H1 (cell line): Measurements from ENCODE around the gene CRYGN. TPM values are rescaled to one million over a fixed set of nuclear protein-coding genes. Genes with fewer than 3 reads are reported as not detected.

Source experiments
- CTCF ChIA-PET: fragments of 300-600 bp; sonication (Branson Sonifier 250); formaldehyde crosslinking; loops from one replicate; lab custom pipeline; 2021; ENCODE audit not compliant: partially characterized antibody; lab: Charles Lee
- POLR2A ChIA-PET: fragments of 300-600 bp; sonication (Branson Sonifier 250); formaldehyde crosslinking; loops from one replicate; lab custom pipeline; 2021; ENCODE audit warnings: inconsistent platforms; ENCODE audit not compliant: partially characterized antibody; lab: Charles Lee
- DNase-seq, 2 experiments: peaks; one replicate each; pipeline versions ENCODE4 v3.0.0 to v3.0.0-alpha.2; 2010 to 2022; ENCODE audit warnings: low spot score in 2 of 2, low read depth in 1 of 2, mixed read lengths in 1 of 2
- FAIRE-seq: peaks from 2 replicates; lab custom pipeline; 2011; peaks lifted over from hg19 to GRCh38; lab: Jason Lieb, UNC
- H2AFZ ChIP-seq: 2 replicates; pipeline ENCODE4 v1.8.1; 2012; ENCODE audit warnings: low read length, inconsistent platforms
- H2AK5ac ChIP-seq: 2 replicates; pipeline ENCODE4 v1.6.1; 2013; ENCODE audit warnings: low read depth, low read length
- H2BK120ac ChIP-seq: replicated peaks from 2 replicates; pipeline ENCODE3; 2013; ENCODE audit warnings: low read depth, low read length, inconsistent platforms
- H2BK12ac ChIP-seq: 2 replicates; pipeline ENCODE4 v1.6.1; 2013; ENCODE audit warnings: low read depth, low read length
- H2BK15ac ChIP-seq: 2 replicates; pipeline ENCODE4 v1.6.1; 2013; ENCODE audit warnings: low read length
- H2BK20ac ChIP-seq: 2 replicates; pipeline ENCODE4 v1.6.1; 2013; ENCODE audit warnings: low read length
- H2BK5ac ChIP-seq: 2 replicates; pipeline ENCODE4 v1.6.1; 2013; ENCODE audit warnings: low read depth, low read length
- H3K14ac ChIP-seq: 2 replicates; pipeline ENCODE4 v1.6.1; 2013; ENCODE audit warnings: inconsistent platforms; ENCODE audit not compliant: insufficient read length
- H3K18ac ChIP-seq: 2 replicates; pipeline ENCODE4 v1.6.1; 2013; ENCODE audit warnings: low read length; ENCODE audit errors: extremely low read depth
- H3K23ac ChIP-seq: 2 replicates; pipeline ENCODE4 v1.6.1; 2013; ENCODE audit warnings: inconsistent platforms; ENCODE audit not compliant: insufficient read length
- H3K23me2 ChIP-seq: 2 replicates; pipeline ENCODE4 v1.6.1; 2013; ENCODE audit warnings: low read depth, low read length
- H3K27ac ChIP-seq: 2 replicates; pipeline ENCODE4 v1.6.1; 2011; ENCODE audit warnings: low read depth, low read length, inconsistent platforms
- H3K27me3 ChIP-seq, 4 experiments: replicated peaks in 1 of 4; 1 replicate in 1 of 4; 2 replicates in 3 of 4; pipeline versions ENCODE4 v1.6.1 to v1.8.1; 2011 to 2013; ENCODE audit warnings: low read length in 3 of 4, mild to moderate bottlenecking in 3 of 4, inconsistent platforms in 2 of 4, mixed read lengths in 2 of 4, moderate library complexity in 1 of 4; ENCODE audit not compliant: control insufficient read depth in 3 of 4, insufficient read depth in 3 of 4; ENCODE audit errors: extremely low read depth in 1 of 4
- H3K36me3 ChIP-seq, 4 experiments: 2 replicates each; pipeline versions ENCODE4 v1.6.1 to v1.8.1; 2011 to 2013; ENCODE audit warnings: mild to moderate bottlenecking in 4 of 4, low read length in 3 of 4, moderate library complexity in 2 of 4, control low read depth in 1 of 4, inconsistent platforms in 1 of 4; ENCODE audit not compliant: insufficient read depth in 4 of 4, control insufficient read depth in 2 of 4
- H3K4ac ChIP-seq: replicated peaks from 2 replicates; pipeline ENCODE3; 2013; ENCODE audit warnings: low read length, low read depth, mixed read lengths, inconsistent platforms; ENCODE audit not compliant: insufficient read length
- H3K4me1 ChIP-seq, 4 experiments: replicated peaks in 1 of 4; 1 replicate in 1 of 4; 2 replicates in 3 of 4; pipeline versions ENCODE4 v1.6.1 to v1.8.1; 2011 to 2013; ENCODE audit warnings: low read length in 3 of 4, inconsistent platforms in 2 of 4, mixed read lengths in 1 of 4; ENCODE audit not compliant: insufficient read depth in 4 of 4, control insufficient read depth in 3 of 4
- H3K4me2 ChIP-seq, 2 experiments: 2 replicates each; pipeline versions ENCODE4 v1.6.1 to v1.8.1; 2011 to 2013; ENCODE audit warnings: low read depth in 2 of 2, low read length in 2 of 2, control low read depth in 1 of 2, inconsistent platforms in 1 of 2, mild to moderate bottlenecking in 1 of 2; ENCODE audit not compliant: insufficient read depth in 1 of 2
- H3K4me3 ChIP-seq, 4 experiments: fragments of 200-600, 300-600 bp in 1 of 4; sonication (generic), shearing (Covaris generic), sonication (Bioruptor Twin) in 1 of 4; 2 replicates each; pipeline versions ENCODE4 v1.5.1 to v1.8.1; 2011 to 2016; ENCODE audit warnings: low read length in 4 of 4, low read depth in 3 of 4, control low read depth in 2 of 4, inconsistent platforms in 2 of 4, mild to moderate bottlenecking in 2 of 4, mixed read lengths in 1 of 4, moderate library complexity in 1 of 4; ENCODE audit not compliant: insufficient read depth in 2 of 4; ENCODE audit errors: extremely low read depth in 1 of 4
- H3K56ac ChIP-seq: replicated peaks from 2 replicates; pipeline ENCODE3; 2013; ENCODE audit warnings: low read depth, mild to moderate bottlenecking, mixed read lengths, low read length, inconsistent platforms; ENCODE audit not compliant: insufficient read length
- H3K79me1 ChIP-seq: 2 replicates; pipeline ENCODE4 v1.6.1; 2013; ENCODE audit warnings: low read depth, low read length, control low read depth
- H3K79me2 ChIP-seq, 2 experiments: 2 replicates each; pipeline versions ENCODE4 v1.6.1 to v1.8.1; 2012 to 2013; ENCODE audit warnings: low read length in 2 of 2, mild to moderate bottlenecking in 2 of 2, inconsistent platforms in 1 of 2; ENCODE audit not compliant: insufficient read depth in 2 of 2, control insufficient read depth in 1 of 2
- H3K9ac ChIP-seq, 4 experiments: replicated peaks in 1 of 4; 1 replicate in 1 of 4; 2 replicates in 3 of 4; pipeline versions ENCODE4 v1.6.1 to v1.8.1; 2011 to 2013; ENCODE audit warnings: low read depth in 3 of 4, low read length in 3 of 4, control low read depth in 2 of 4, mild to moderate bottlenecking in 2 of 4, moderate library complexity in 2 of 4, inconsistent platforms in 1 of 4; ENCODE audit errors: extremely low read depth in 1 of 4
- H3K9me3 ChIP-seq, 2 experiments: 2 replicates each; pipeline versions ENCODE4 v1.6.1 to v1.8.1; 2012 to 2013; ENCODE audit warnings: mild to moderate bottlenecking in 2 of 2, moderate library complexity in 2 of 2, control low read depth in 1 of 2, inconsistent platforms in 1 of 2, low read depth in 1 of 2, low read length in 1 of 2, mixed read lengths in 1 of 2; ENCODE audit not compliant: insufficient read depth in 2 of 2
- H4K20me1 ChIP-seq, 2 experiments: replicated peaks in 1 of 2; 2 replicates each; pipeline versions ENCODE3 to v1.8.1; 2011 to 2013; ENCODE audit warnings: inconsistent platforms in 2 of 2, low read length in 2 of 2, mild to moderate bottlenecking in 1 of 2; ENCODE audit not compliant: insufficient read depth in 2 of 2, control insufficient read depth in 1 of 2
- H4K5ac ChIP-seq: 2 replicates; pipeline ENCODE4 v1.6.1; 2013; ENCODE audit warnings: low read length, low read depth, mixed read lengths, inconsistent platforms; ENCODE audit not compliant: insufficient read length
- H4K8ac ChIP-seq: 2 replicates; pipeline ENCODE4 v1.8.0; 2013; ENCODE audit warnings: mild to moderate bottlenecking, moderate library complexity, low read length, inconsistent platforms; ENCODE audit not compliant: insufficient read depth; ENCODE audit errors: extremely low read depth
- H4K91ac ChIP-seq: replicated peaks from 2 replicates; pipeline ENCODE3; 2013; ENCODE audit warnings: low read length, mixed read lengths, inconsistent platforms; ENCODE audit not compliant: insufficient read length
- CBX5 ChIP-seq: fragments of 300-800, 300-1000 bp; sonication (generic); IDR thresholded peaks from 2 replicates; pipeline ENCODE4 v1.7.1; 2016; ENCODE audit warnings: antibody characterized with exemption, low read length, low read depth
- EGR1 ChIP-seq: IDR thresholded peaks from 2 replicates; pipeline ENCODE4 v1.6.1; 2011; ENCODE audit warnings: low read depth, low read length, borderline replicate concordance
- EZH2 ChIP-seq: fragments of 200-600 bp; sonication (generic); IDR thresholded peaks from 2 replicates; pipeline ENCODE4 v1.7.1; 2012; ENCODE audit warnings: low read depth, mild to moderate bottlenecking, moderate library complexity, low read length, inconsistent platforms; ENCODE audit not compliant: severe bottlenecking
- FOSL1 ChIP-seq: IDR thresholded peaks from 2 replicates; pipeline ENCODE4 v1.6.1; 2011; ENCODE audit warnings: mild to moderate bottlenecking, low read depth, low read length, moderate library complexity; ENCODE audit not compliant: insufficient read depth
- HDAC6 ChIP-seq: IDR thresholded peaks from one replicate; pipeline ENCODE4 v1.7.1; 2012; ENCODE audit warnings: low read depth, mild to moderate bottlenecking, inconsistent platforms, low read length, moderate library complexity
- MAFK ChIP-seq: IDR thresholded peaks from 2 replicates; pipeline ENCODE4 v1.6.1; 2012; ENCODE audit warnings: low read depth, mild to moderate bottlenecking, improper control_type of control experiment, low read length
- NANOG ChIP-seq: IDR thresholded peaks from 2 replicates; pipeline ENCODE4 v1.6.1; 2011; ENCODE audit warnings: low read length, low read depth, mild to moderate bottlenecking, inconsistent platforms; ENCODE audit not compliant: insufficient read depth, poor library complexity, severe bottlenecking
- POLR2AphosphoS5 ChIP-seq: IDR thresholded peaks from 2 replicates; pipeline ENCODE4 v1.6.1; 2011; ENCODE audit warnings: low read depth, low read length
- RAD21 ChIP-seq, 2 experiments: IDR thresholded peaks in 1 of 2; conservative IDR thresholded peaks in 1 of 2; 2 replicates each; pipeline ENCODE4 v1.6.1; 2011; ENCODE audit warnings: low read depth in 2 of 2, low read length in 2 of 2, improper control_type of control experiment in 1 of 2, inconsistent platforms in 1 of 2, mild to moderate bottlenecking in 1 of 2, moderate library complexity in 1 of 2
- SAP30 ChIP-seq: fragments of 300-600 bp; sonication (generic); IDR thresholded peaks from 2 replicates; pipeline ENCODE4 v1.7.1; 2012; ENCODE audit warnings: low read length, moderate library complexity, mild to moderate bottlenecking, inconsistent platforms; ENCODE audit not compliant: insufficient read depth, insufficient replicate concordance
- WGBS, 2 experiments: shearing (Covaris generic) in 1 of 2; methylation state at CpG; one replicate each; pipeline versions ENCODE4 v1.1.6 to v1.1.7; 2013 to 2015; ENCODE audit warnings: low lambda C conversion rate in 2 of 2, mixed read lengths in 2 of 2, inconsistent platforms in 1 of 2, low coverage in 1 of 2, missing lambda C conversion rate in 1 of 2; ENCODE audit not compliant: insufficient replicate concordance in 2 of 2, insufficient coverage in 1 of 2, insufficient read length in 1 of 2; ENCODE audit errors: extremely low coverage in 1 of 2, missing lambda C conversion rate in 1 of 2; 5-methylcytosine and 5-hydroxymethylcytosine counted together
- polyA plus RNA-seq, 7 experiments: library from polyadenylated mRNA; depleted of rRNA in 3 of 7; stranded (reverse) in 5 of 7; unstranded in 2 of 7; fragments of >200 nt in 5 of 7; fragments of 200-250 nt in 2 of 7; gene quantifications; 1 replicate in 5 of 7; 2 replicates in 1 of 7; 4 replicates in 1 of 7; pipeline versions ENCODE4 v1.2.1 to v1.2.3, GENCODE V29; 2011 to 2013; ENCODE audit warnings: missing spikeins in 2 of 7, mixed read lengths in 2 of 7
- total RNA-seq: library from RNA; stranded (reverse); fragmentation: NEBNext Ultra II Directional; extraction: Animal tissue kit (Norgen Biotek cat#: 25700); gene quantifications from 2 replicates; pipeline ENCODE4 v1.2.1, GENCODE V29; 2021

The CRYGN gene
- total and polyA plus RNA-seq, 2 of the 8 experiments (the other 6 are each of a cell fraction or from before 2014, with no cell fraction given) = 0.98 to 1.6 TPM

GRCh38 chr7:151451626-151452571 is 12.0 kb upstream of the CRYGN start:
- Histone ChIP-seq H3K79me2 (no peaks in the 10 kb centered on the region), H4K20me1 (no peaks in the 10 kb centered on the region), H2AK5ac (peak overlapping the region; percentile 75; the same call in 1 of the 2 replicates), H2BK5ac (peak overlapping the region; percentile 60; the same call in 1 of the 2 replicates), H3K23ac (no peak overlapping the region), H3K23me2 (no peaks in the 10 kb centered on the region; the same call in 1 of the 2 replicates), H3K9ac (no peak overlapping the region), H3K4ac (no peak overlapping the region), H3K14ac (no peak overlapping the region), H4K5ac (no peak overlapping the region), H3K79me1 (no peaks in the 10 kb centered on the region), H3K4me2 (no peak overlapping the region), H3K9me3 (no peaks in the 10 kb centered on the region), H2BK15ac (0 out of 2 replicates have a peak overlapping the region, but pooled peaks have one; percentile 46), H3K27ac (no peak overlapping the region), H2AFZ (no peak overlapping the region), H3K36me3 (no peaks in the 10 kb centered on the region), H3K4me1 (peaks cover 4 to 28% (median 16%) of the 10 kb centered on the region in 4 experiments), H2BK20ac (no peak overlapping the region), H3K56ac (no peak overlapping the region), H3K18ac (no peak overlapping the region; the same call in 1 of the 2 replicates), H3K4me3 (no peak overlapping the region), H3K27me3 (peaks cover 0 to 12% (median 7%) of the 10 kb centered on the region in 4 experiments; a peak in 5 of 7 replicates), H2BK12ac (peak overlapping the region; percentile 68; the same call in 1 of the 2 replicates), H2BK120ac (no peak overlapping the region), H4K91ac (peak overlapping the region; percentile 90), H4K8ac (no peak overlapping the region)
- CTCF ChIA-PET = interaction anchor here (0.8 to 13.7 kb wide), 10 partner anchors 10 to 331 kb away, joined by 3 to 185 read pairs (median 5); partner anchors contain the start of gene CRYGN
- DNase-seq (no peak), FAIRE-seq (no peak)
- WGBS, 2 experiments = 91% methylated on average over 20 of the region's 23 CpGs; no CpG with 5 or more reads in 1 of the 2 experiments
- POLR2A ChIA-PET = interaction anchor here (1.0 to 2.7 kb wide), 5 partner anchors 8 to 85 kb away, joined by 3 to 11 read pairs (median 4); no protein-coding TSS in a partner anchor
- no peak for TF ChIP-seq EGR1
- TF ChIP-seq RAD21 (IDR thresholded peaks at IDR 0.05 in 1 of 2, conservative IDR thresholded peaks at IDR 0.05 in 1 of 2; ENCODE audit: low read depth in 2 of 2, low read length in 2 of 2) = no peak
- TF ChIP-seq HDAC6 = no peak
- no peak for TF ChIP-seq NANOG
- TF ChIP-seq EZH2 = no peak
- TF ChIP-seq SAP30 = no peak
- TF ChIP-seq CBX5 = no peak
- TF ChIP-seq POLR2AphosphoS5 = no peak
- no peak for TF ChIP-seq FOSL1
- TF ChIP-seq MAFK = no peak
